Mesothelial cell of epicardium (in vitro differentiated cells): Measurements from ENCODE around the gene CISH. TPM values are rescaled to one million over a fixed set of nuclear protein-coding genes. Genes with fewer than 3 reads are reported as not detected.
A peak's percentile ranks its signal among the peaks of the same experiment; 100 is the strongest.

Experiments used
- DNase-seq, 2 experiments: peaks; one replicate each; pipeline ENCODE4 v3.0.0; 2021; ENCODE audit warnings: low spot score in 2 of 2; ENCODE audit not compliant: unreplicated experiment in 2 of 2
- H3K27ac Mint-ChIP-seq: 2 replicates; pipeline ENCODE4 v1.8.0; 2021; ENCODE audit warnings: mixed read lengths
- H3K27me3 Mint-ChIP-seq: 2 replicates; pipeline ENCODE4 v1.8.0; 2021; ENCODE audit warnings: low read depth, mixed read lengths
- H3K36me3 Mint-ChIP-seq: 2 replicates; pipeline ENCODE4 v1.8.0; 2021; ENCODE audit warnings: mixed read lengths
- H3K4me1 Mint-ChIP-seq: 2 replicates; pipeline ENCODE4 v1.8.0; 2021; ENCODE audit warnings: mixed read lengths
- H3K4me3 Mint-ChIP-seq: 2 replicates; pipeline ENCODE4 v1.8.0; 2021; ENCODE audit warnings: mild to moderate bottlenecking, moderate library complexity, mixed read lengths
- H3K9me3 Mint-ChIP-seq: 2 replicates; pipeline ENCODE4 v1.8.0; 2021; ENCODE audit warnings: mixed read lengths
- total RNA-seq: library from RNA; stranded (reverse); gene quantifications from 3 replicates; pipeline ENCODE4 v1.2.1, GENCODE V29; 2021
- TF ChIP-seq, protein P1 (sequence below): fragments of 200-600 bp; sonication (generic); IDR thresholded peaks from one replicate; pipeline ENCODE4 v1.5.0; 2021; ENCODE audit warnings: antibody characterized with exemption; ENCODE audit not compliant: unreplicated experiment

CISH gene
- total RNA-seq, 1 donor from 2014 or later, result 15.2 TPM

GRCh38 chr3:50572158-50572557, 39.4 kb downstream of the CISH start:
- peaks cover 2% of the 10 kb centered on the region for H3K27me3 Mint-ChIP-seq
- H3K4me1 Mint-ChIP-seq, result peaks cover 10% of the 10 kb centered on the region
- peak overlapping the region; percentile 28 for H3K4me3 Mint-ChIP-seq
- no peak overlapping the region for H3K27ac Mint-ChIP-seq
- TF ChIP-seq, protein P1, sequence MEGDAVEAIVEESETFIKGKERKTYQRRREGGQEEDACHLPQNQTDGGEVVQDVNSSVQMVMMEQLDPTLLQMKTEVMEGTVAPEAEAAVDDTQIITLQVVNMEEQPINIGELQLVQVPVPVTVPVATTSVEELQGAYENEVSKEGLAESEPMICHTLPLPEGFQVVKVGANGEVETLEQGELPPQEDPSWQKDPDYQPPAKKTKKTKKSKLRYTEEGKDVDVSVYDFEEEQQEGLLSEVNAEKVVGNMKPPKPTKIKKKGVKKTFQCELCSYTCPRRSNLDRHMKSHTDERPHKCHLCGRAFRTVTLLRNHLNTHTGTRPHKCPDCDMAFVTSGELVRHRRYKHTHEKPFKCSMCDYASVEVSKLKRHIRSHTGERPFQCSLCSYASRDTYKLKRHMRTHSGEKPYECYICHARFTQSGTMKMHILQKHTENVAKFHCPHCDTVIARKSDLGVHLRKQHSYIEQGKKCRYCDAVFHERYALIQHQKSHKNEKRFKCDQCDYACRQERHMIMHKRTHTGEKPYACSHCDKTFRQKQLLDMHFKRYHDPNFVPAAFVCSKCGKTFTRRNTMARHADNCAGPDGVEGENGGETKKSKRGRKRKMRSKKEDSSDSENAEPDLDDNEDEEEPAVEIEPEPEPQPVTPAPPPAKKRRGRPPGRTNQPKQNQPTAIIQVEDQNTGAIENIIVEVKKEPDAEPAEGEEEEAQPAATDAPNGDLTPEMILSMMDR, result peak; percentile 78
- H3K9me3 Mint-ChIP-seq, result no peaks in the 10 kb centered on the region
- no peaks in the 10 kb centered on the region for H3K36me3 Mint-ChIP-seq
- DNase-seq, result peak in 1 of 2 experiments; percentile 80

DNA sequence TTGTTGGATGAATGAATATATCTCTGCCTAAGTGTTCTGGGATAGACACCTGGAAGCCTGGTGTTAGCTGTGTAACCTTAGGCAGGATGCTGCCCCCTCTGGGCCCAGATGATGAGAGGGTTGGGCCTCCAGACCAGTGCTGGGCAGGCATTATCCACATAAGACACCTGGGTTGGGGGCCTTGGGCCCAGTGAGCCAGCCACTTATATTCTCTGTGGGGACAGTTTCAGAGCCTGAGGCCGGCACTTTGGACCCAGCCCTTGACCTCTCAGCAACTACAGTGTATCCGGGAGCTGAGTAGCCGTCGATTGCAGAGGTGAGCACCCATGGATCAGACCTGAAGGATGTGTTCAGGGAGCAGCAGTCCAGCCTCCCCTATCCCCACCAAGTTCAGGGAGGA, 40.1 kb downstream of the CISH start:
- no peak for DNase-seq
- Mint-ChIP-seq H3K27ac (no peak overlapping the region), H3K36me3 (no peaks in the 10 kb centered on the region), H3K9me3 (no peaks in the 10 kb centered on the region), H3K4me3 (no peak overlapping the region), H3K4me1 (peaks cover 14% of the 10 kb centered on the region), H3K27me3 (peaks cover 5% of the 10 kb centered on the region)
- TF ChIP-seq, protein P1, result no peak

- no peak for DNase-seq
- peak overlapping the region; percentile 93 for H3K4me3 Mint-ChIP-seq
- no peaks in the 10 kb centered on the region for H3K9me3 Mint-ChIP-seq
- H3K36me3 Mint-ChIP-seq, result no peaks in the 10 kb centered on the region
- peak overlapping the region; percentile 58 for H3K27ac Mint-ChIP-seq
- H3K4me1 Mint-ChIP-seq, result peaks cover 17% of the 10 kb centered on the region
- TF ChIP-seq, protein P1, result no peak
- H3K27me3 Mint-ChIP-seq, result peaks cover 13% of the 10 kb centered on the region
These were observed 40.9 kb downstream of the CISH start for GRCh38 chr3:50570508-50571279.

DNA sequence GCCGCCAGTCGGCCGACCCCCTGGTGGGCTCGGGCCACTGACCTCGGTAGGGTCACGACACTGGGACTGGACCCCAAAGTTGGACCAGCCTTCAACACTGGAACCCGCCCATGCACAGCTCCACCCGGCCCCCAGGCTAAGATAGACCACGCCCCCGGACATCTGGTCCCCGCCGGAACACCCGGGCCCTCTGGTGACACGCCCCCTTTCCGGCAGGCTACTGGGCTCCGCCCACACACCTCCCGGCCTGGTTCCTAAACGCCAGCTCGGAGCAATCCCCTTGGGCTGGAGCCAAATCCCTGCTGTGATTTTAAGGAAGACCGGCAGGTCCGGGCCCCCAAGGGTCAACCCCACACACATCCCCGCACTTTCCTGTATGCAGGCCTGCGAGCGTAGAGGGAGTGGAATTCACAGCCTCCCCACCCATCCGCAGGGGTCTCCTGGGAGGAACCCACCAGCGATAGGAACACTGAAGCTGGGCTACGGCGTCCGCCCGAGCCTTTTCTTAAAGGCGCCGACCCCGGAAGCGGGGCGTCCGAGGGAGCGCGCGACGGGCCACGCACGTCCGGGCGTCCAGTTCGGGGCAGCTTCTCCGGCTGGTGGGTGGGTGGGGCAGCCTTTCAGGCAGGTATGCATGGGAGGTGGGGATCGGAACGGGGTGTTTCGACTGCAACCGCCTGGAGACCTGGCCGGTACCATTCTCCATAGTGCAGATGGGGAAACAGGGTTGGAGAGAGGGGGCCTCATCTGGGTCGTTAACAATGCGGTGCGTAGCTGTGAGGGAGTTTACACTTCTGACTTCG, 42.4 kb downstream of the CISH start, which contains the start of gene HEMK1:
HEMK1 (plus strand) TSS at position 576 of the 803 bp plus-strand sequence. CDS start 1,583 bp downstream, outside the sequence.
- Mint-ChIP-seq H3K27ac (peak within 1 kb of the TSS; percentile 96), H3K27me3 (peaks cover 16% of the 10 kb centered on the region), H3K4me1 (peaks cover 17% of the 10 kb centered on the region), H3K4me3 (peak within 1 kb of the TSS; percentile 93), H3K9me3 (no peaks in the 10 kb centered on the region), H3K36me3 (no peaks in the 10 kb centered on the region)
- TF ChIP-seq, protein P1, result no peak
- peak; percentile 86 to 92 for DNase-seq

- H3K36me3 Mint-ChIP-seq, result no peaks in the 10 kb centered on the region
- peaks cover 16% of the 10 kb centered on the region for H3K27me3 Mint-ChIP-seq
- peak; percentile 71 to 84 for DNase-seq
- H3K4me1 Mint-ChIP-seq, result peaks cover 17% of the 10 kb centered on the region
- no peaks in the 10 kb centered on the region for H3K9me3 Mint-ChIP-seq
- H3K4me3 Mint-ChIP-seq, result peak within 1 kb of the TSS; percentile 93
- TF ChIP-seq, protein P1, result no peak
- peak within 1 kb of the TSS; percentile 82 for H3K27ac Mint-ChIP-seq
These were observed 44.0 kb downstream of the CISH start, which contains the start of gene C3orf18 for GRCh38 chr3:50567386-50568167. TSS of gene C3orf18 (minus strand) at chr3:50567747. CDS start at chr3:50565699, 2,048 bp downstream.
